ENCODE data around the gene CCL26. TPM values are rescaled to one million over a fixed set of nuclear protein-coding genes. Genes with fewer than 3 reads are reported as not detected.

The CCL26 gene
- total RNA-seq: not detected

GRCh38 chr7:75772081-75773077, at the start of gene CCL26:
TSS of gene CCL26 (minus strand) at chr7:75772211. CDS start at chr7:75772176, 35 bp downstream.
- no peak for DNase-seq (ENCODE audit: low read depth in 2 of 3, low spot score in 2 of 3)

GRCh38 chr7:75820688-75821087, 48.7 kb upstream of the CCL26 start:
- no peak for DNase-seq (ENCODE audit: low read depth in 2 of 3, low spot score in 2 of 3)

- no peak for DNase-seq (ENCODE audit: low read depth in 2 of 3, low spot score in 2 of 3)
Observed at GRCh38 chr7:75819711-75820110, 47.7 kb upstream of the CCL26 start.

GRCh38 chr7:75818472-75818871, 46.5 kb upstream of the CCL26 start:
- DNase-seq (ENCODE audit: low read depth in 2 of 3, low spot score in 2 of 3): no peak

GRCh38 chr7:75817116-75817515, 45.1 kb upstream of the CCL26 start:
- no peak for DNase-seq (ENCODE audit: low read depth in 2 of 3, low spot score in 2 of 3)

GRCh38 chr7:75815418-75816064, 43.5 kb upstream of the CCL26 start:
- no peak for DNase-seq (ENCODE audit: low read depth in 2 of 3, low spot score in 2 of 3)

GRCh38 chr7:75814407-75814947, 42.5 kb upstream of the CCL26 start:
- no peak for DNase-seq (ENCODE audit: low read depth in 2 of 3, low spot score in 2 of 3)

- peak in 2 of 3 donors; percentile 5 to 33 for DNase-seq (ENCODE audit: low read depth in 2 of 3, low spot score in 2 of 3)
Observed at GRCh38 chr7:75813781-75814236, 41.8 kb upstream of the CCL26 start, which contains the start of gene CCL24. TSS of gene CCL24 (minus strand) at chr7:75813806. CDS start at chr7:75813715, 91 bp downstream.

GRCh38 chr7:75813084-75813483, 41.1 kb upstream of the CCL26 start:
- no peak for DNase-seq (ENCODE audit: low read depth in 2 of 3, low spot score in 2 of 3)

- no peak for DNase-seq (ENCODE audit: low read depth in 2 of 3, low spot score in 2 of 3)
Observed at GRCh38 chr7:75811894-75812678, 40.1 kb upstream of the CCL26 start.

- no peak for DNase-seq (ENCODE audit: low read depth in 2 of 3, low spot score in 2 of 3)
Observed at GRCh38 chr7:75809396-75809795, 37.4 kb upstream of the CCL26 start.

- DNase-seq (ENCODE audit: low read depth in 2 of 3, low spot score in 2 of 3): no peak
Observed at GRCh38 chr7:75808106-75808505, 36.1 kb upstream of the CCL26 start.

- no peak for DNase-seq (ENCODE audit: low read depth in 2 of 3, low spot score in 2 of 3)
Observed at GRCh38 chr7:75807452-75807851, 35.4 kb upstream of the CCL26 start.

GRCh38 chr7:75806560-75807307, 34.7 kb upstream of the CCL26 start:
- no peak for DNase-seq (ENCODE audit: low read depth in 2 of 3, low spot score in 2 of 3)

- DNase-seq (ENCODE audit: low read depth in 2 of 3, low spot score in 2 of 3): no peak
Observed at GRCh38 chr7:75804705-75805104, 32.7 kb upstream of the CCL26 start.

GRCh38 chr7:75804004-75804403, 32.0 kb upstream of the CCL26 start:
- DNase-seq (ENCODE audit: low read depth in 2 of 3, low spot score in 2 of 3): no peak

GRCh38 chr7:75802552-75802821, 30.5 kb upstream of the CCL26 start:
- no peak for DNase-seq (ENCODE audit: low read depth in 2 of 3, low spot score in 2 of 3)

GRCh38 chr7:75798770-75799169, 26.8 kb upstream of the CCL26 start:
- DNase-seq (ENCODE audit: low read depth in 2 of 3, low spot score in 2 of 3): peak in 2 of 3 donors; percentile 8 to 9

- DNase-seq (ENCODE audit: low read depth in 2 of 3, low spot score in 2 of 3): no peak
Observed at GRCh38 chr7:75796420-75796819, 24.4 kb upstream of the CCL26 start.

GRCh38 chr7:75795831-75796285, 23.8 kb upstream of the CCL26 start:
- no peak for DNase-seq (ENCODE audit: low read depth in 2 of 3, low spot score in 2 of 3)
